Measurements from ENCODE around the gene BCLAF1.

The BCLAF1 gene

DNA sequence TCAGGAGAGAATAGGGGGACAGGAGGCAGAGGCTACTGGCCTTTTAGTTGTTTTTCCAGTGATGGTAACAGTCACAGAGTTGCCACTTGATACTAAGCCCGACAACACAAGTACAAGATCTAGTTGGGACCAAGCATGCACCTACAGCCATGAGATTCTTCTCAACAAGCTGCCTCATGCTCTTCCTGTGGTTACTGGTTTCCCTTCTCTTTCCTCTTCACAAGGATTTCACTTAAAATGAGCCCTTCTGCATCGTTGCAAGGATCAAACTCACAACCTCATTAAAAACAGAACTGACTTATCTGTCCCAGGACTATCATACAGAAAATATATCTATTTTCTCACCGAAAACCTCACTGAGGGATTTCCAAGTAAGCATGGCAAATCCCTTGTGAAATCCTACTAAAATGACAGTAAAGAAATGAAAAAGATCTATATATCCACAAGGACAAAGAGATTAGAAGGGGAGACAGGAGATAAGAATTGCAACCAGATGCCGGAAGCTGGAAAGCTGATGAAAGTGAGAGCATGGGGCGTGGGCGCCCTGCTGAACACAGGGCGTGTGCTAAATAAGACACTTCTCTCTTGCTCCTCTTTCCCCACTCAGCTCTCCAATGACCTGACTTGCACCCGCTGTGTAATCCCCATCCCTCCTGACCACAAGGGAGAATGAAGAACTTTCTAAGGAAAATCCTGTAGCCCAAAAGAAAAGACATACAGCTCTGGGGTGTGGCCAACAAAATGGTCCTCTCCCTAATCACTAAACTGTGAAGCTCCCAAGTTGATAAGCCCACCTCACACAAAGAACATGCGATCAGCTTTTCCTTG is 53.0 kb downstream of the BCLAF1 start:
- H3K27me3 ChIP-seq (ENCODE audit: insufficient read depth, poor library complexity, severe bottlenecking) = no peaks in the 10 kb centered on the region
- H3K4me3 ChIP-seq (replicated peaks; ENCODE audit: insufficient read depth, low read length) = no peak overlapping the region
- H3K27ac ChIP-seq (replicated peaks) = no peak overlapping the region
- DNase-seq (ENCODE audit: low read depth in 1 of 2, low spot score in 1 of 2) = no peak
- TF ChIP-seq SPI1 (IDR thresholded peaks at IDR 0.05; ENCODE audit: borderline replicate concordance, low read depth) = no peak
- no peak for TF ChIP-seq REST (IDR thresholded peaks at IDR 0.05; ENCODE audit: insufficient replicate concordance, low read depth)
- TF ChIP-seq POLR2AphosphoS5 (IDR thresholded peaks at IDR 0.05; ENCODE audit: low read depth) = no peak
- no peak for TF ChIP-seq GABPA (IDR thresholded peaks at IDR 0.05; ENCODE audit: low read depth)
- TF ChIP-seq, protein P1, sequence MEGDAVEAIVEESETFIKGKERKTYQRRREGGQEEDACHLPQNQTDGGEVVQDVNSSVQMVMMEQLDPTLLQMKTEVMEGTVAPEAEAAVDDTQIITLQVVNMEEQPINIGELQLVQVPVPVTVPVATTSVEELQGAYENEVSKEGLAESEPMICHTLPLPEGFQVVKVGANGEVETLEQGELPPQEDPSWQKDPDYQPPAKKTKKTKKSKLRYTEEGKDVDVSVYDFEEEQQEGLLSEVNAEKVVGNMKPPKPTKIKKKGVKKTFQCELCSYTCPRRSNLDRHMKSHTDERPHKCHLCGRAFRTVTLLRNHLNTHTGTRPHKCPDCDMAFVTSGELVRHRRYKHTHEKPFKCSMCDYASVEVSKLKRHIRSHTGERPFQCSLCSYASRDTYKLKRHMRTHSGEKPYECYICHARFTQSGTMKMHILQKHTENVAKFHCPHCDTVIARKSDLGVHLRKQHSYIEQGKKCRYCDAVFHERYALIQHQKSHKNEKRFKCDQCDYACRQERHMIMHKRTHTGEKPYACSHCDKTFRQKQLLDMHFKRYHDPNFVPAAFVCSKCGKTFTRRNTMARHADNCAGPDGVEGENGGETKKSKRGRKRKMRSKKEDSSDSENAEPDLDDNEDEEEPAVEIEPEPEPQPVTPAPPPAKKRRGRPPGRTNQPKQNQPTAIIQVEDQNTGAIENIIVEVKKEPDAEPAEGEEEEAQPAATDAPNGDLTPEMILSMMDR (IDR thresholded peaks at IDR 0.05; ENCODE audit: insufficient read depth, low read length) = no peak

GRCh38 chr6:136235233-136235564 is 54.4 kb downstream of the BCLAF1 start:
- no peak overlapping the region for H3K27ac ChIP-seq (replicated peaks)
- H3K4me3 ChIP-seq (replicated peaks; ENCODE audit: insufficient read depth, low read length) = no peak overlapping the region
- DNase-seq (ENCODE audit: low read depth in 1 of 2, low spot score in 1 of 2) = no peak
- TF ChIP-seq SPI1 (IDR thresholded peaks at IDR 0.05; ENCODE audit: borderline replicate concordance, low read depth) = no peak
- no peaks in the 10 kb centered on the region for H3K27me3 ChIP-seq (ENCODE audit: insufficient read depth, poor library complexity, severe bottlenecking)

DNA sequence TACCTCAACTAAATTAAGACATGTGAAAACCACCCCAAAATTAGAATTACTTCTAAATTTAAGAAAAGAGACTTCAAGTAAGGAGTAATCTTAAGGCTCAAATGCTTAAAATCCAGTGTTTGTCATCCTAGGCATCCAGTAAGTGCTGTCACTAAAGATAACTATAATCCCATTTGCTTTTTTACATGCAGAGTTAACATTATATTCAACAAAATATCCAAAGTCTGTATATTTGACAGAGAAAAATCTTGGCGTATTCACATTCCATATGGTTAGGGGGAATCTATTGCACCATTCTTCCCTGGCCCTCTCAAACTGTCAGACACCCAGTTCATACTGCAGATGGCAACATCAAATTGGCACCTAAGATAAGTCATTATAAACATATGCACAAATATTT is 56.9 kb downstream of the BCLAF1 start:
- no peak for DNase-seq (ENCODE audit: low read depth in 1 of 2, low spot score in 1 of 2)
- Histone ChIP-seq H3K27ac (replicated peaks) (no peak overlapping the region), H3K4me3 (replicated peaks; ENCODE audit: insufficient read depth, low read length) (no peak overlapping the region), H3K27me3 (ENCODE audit: insufficient read depth, poor library complexity, severe bottlenecking) (no peaks in the 10 kb centered on the region)
- TF ChIP-seq POLR2AphosphoS5 (IDR thresholded peaks at IDR 0.05; ENCODE audit: low read depth) = no peak
- TF ChIP-seq REST (IDR thresholded peaks at IDR 0.05; ENCODE audit: insufficient replicate concordance, low read depth) = no peak

GRCh38 chr6:136230219-136230853 is 59.3 kb downstream of the BCLAF1 start:
- TF ChIP-seq, protein P1 (IDR thresholded peaks at IDR 0.05; ENCODE audit: insufficient read depth, low read length) = no peak
- TF ChIP-seq REST (IDR thresholded peaks at IDR 0.05; ENCODE audit: insufficient replicate concordance, low read depth) (no peak), POLR2AphosphoS5 (IDR thresholded peaks at IDR 0.05; ENCODE audit: low read depth) (no peak), SPI1 (IDR thresholded peaks at IDR 0.05; ENCODE audit: borderline replicate concordance, low read depth) (no peak), GABPA (IDR thresholded peaks at IDR 0.05; ENCODE audit: low read depth) (no peak)
- Histone ChIP-seq H3K27me3 (ENCODE audit: insufficient read depth, poor library complexity, severe bottlenecking) (no peaks in the 10 kb centered on the region), H3K27ac (replicated peaks) (no peak overlapping the region), H3K4me3 (replicated peaks; ENCODE audit: insufficient read depth, low read length) (no peak overlapping the region)
- DNase-seq (ENCODE audit: low read depth in 1 of 2, low spot score in 1 of 2) = no peak

Measured in HL-60 (cell line).